ENCODE measurements around the gene MPHOSPH9.

The MPHOSPH9 gene

DNA sequence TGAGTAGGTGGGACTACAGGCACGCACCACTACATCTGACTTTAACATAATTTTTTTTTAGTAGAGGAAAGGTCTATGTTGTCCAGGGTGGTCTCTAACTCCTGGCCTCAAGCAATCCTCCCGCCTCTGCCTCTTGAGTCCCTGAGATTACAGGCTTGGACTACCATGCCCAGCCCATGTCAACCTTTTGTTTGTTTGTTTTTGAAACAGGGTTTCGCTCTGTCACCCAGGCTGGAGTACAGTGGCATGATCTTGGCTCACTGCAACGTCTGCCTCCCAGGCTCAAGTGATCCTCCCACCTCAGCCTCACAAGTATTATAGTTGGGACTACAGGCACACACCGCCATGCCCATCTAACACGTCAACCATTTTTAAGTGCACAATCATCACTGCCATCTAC, 111.3 kb downstream of the MPHOSPH9 start:
- DNase-seq: no peak
- Histone ChIP-seq H3K9me3 (no peaks in the 10 kb centered on the region), H3K4me1 (no peaks in the 10 kb centered on the region), H3K27me3 (no peaks in the 10 kb centered on the region), H3K4me3 (ENCODE audit: low read depth, low read length) (no peak overlapping the region), H3K36me3 (no peaks in the 10 kb centered on the region)
- TF ChIP-seq, protein P1, sequence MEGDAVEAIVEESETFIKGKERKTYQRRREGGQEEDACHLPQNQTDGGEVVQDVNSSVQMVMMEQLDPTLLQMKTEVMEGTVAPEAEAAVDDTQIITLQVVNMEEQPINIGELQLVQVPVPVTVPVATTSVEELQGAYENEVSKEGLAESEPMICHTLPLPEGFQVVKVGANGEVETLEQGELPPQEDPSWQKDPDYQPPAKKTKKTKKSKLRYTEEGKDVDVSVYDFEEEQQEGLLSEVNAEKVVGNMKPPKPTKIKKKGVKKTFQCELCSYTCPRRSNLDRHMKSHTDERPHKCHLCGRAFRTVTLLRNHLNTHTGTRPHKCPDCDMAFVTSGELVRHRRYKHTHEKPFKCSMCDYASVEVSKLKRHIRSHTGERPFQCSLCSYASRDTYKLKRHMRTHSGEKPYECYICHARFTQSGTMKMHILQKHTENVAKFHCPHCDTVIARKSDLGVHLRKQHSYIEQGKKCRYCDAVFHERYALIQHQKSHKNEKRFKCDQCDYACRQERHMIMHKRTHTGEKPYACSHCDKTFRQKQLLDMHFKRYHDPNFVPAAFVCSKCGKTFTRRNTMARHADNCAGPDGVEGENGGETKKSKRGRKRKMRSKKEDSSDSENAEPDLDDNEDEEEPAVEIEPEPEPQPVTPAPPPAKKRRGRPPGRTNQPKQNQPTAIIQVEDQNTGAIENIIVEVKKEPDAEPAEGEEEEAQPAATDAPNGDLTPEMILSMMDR (IDR thresholded peaks at IDR 0.05; ENCODE audit: low read depth, low read length): no peak

DNA sequence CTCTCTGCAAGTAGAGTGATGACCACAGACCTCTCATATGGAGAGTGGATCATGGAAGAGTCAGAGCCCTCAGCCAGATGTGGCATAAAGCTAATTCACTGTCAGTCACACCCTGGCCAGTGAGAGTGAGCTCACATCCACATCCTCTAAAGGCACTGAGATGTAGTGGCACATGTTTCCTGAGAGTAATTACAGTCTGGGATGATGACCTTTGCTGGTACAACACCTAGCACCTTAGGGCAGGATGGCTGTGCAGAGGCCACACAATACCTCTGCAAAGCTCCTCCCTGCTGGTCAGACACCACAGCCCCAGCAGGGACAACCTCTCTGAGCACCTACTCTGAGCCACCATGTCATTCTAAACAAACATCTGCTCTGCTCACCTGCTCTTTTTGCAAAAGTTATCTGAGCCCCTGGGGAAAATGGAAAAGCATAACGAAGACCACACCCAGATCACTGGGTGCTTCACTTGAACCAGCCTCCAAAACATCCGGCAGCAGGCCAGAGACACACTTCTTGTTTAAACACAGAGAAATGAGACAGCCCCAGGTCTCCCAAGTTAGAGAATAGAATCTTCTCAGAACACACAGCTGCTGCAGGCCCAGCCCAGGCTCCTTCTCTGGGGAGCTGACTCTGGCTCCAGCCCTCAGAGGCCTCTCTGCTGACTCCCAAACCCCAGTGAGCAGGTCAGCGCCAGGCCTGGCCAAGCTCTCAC, 112.3 kb downstream of the MPHOSPH9 start:
- no peaks in the 10 kb centered on the region for H3K36me3 ChIP-seq
- TF ChIP-seq, protein P1 (IDR thresholded peaks at IDR 0.05; ENCODE audit: low read depth, low read length): no peak
- no peak overlapping the region for H3K4me3 ChIP-seq (ENCODE audit: low read depth, low read length)
- no peak for DNase-seq
- H3K9me3 ChIP-seq: no peaks in the 10 kb centered on the region
- no peaks in the 10 kb centered on the region for H3K4me1 ChIP-seq
- no peaks in the 10 kb centered on the region for H3K27me3 ChIP-seq

DNA sequence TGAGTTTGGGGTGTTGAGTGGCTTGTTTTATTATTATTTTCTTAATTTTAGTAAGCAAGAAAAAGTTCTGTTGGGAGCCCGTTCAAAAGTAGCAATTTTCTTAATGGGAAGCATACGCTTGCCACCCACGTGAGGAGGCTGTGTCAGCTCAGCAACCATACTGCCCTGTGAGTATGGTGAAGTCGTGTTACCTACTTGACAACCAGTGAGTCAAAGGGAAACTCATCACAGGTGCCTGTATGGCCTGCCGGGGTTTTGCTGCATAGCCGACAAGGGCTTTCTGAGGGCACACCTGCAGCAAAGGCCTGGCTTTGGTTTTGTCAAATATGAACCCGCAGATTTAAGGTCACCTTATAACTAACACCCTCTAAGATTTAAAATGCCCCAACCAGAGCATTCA, 113.1 kb downstream of the MPHOSPH9 start:
- no peaks in the 10 kb centered on the region for H3K27me3 ChIP-seq
- H3K9me3 ChIP-seq: no peaks in the 10 kb centered on the region
- H3K4me3 ChIP-seq (ENCODE audit: low read depth, low read length): no peak overlapping the region
- TF ChIP-seq, protein P1 (IDR thresholded peaks at IDR 0.05; ENCODE audit: low read depth, low read length): no peak
- H3K36me3 ChIP-seq: no peaks in the 10 kb centered on the region
- H3K4me1 ChIP-seq: no peaks in the 10 kb centered on the region
- no peak for DNase-seq

GRCh38 chr12:123118497-123118896, 114.4 kb downstream of the MPHOSPH9 start:
- TF ChIP-seq, protein P1 (IDR thresholded peaks at IDR 0.05; ENCODE audit: low read depth, low read length): no peak
- Histone ChIP-seq H3K4me3 (ENCODE audit: low read depth, low read length) (no peak overlapping the region), H3K4me1 (no peaks in the 10 kb centered on the region), H3K27me3 (no peaks in the 10 kb centered on the region), H3K36me3 (no peaks in the 10 kb centered on the region), H3K9me3 (no peaks in the 10 kb centered on the region)
- no peak for DNase-seq

- H3K36me3 ChIP-seq: no peaks in the 10 kb centered on the region
- H3K27me3 ChIP-seq: no peaks in the 10 kb centered on the region
- TF ChIP-seq, protein P1 (IDR thresholded peaks at IDR 0.05; ENCODE audit: low read depth, low read length): no peak
- no peaks in the 10 kb centered on the region for H3K9me3 ChIP-seq
- no peak for DNase-seq
- H3K4me3 ChIP-seq (ENCODE audit: low read depth, low read length): no peak overlapping the region
- no peaks in the 10 kb centered on the region for H3K4me1 ChIP-seq
Measured at GRCh38 chr12:123115409-123116121, 117.4 kb downstream of the MPHOSPH9 start.

Data from BE2C (cell line).